K562 (cell line): Measurements from ENCODE around the gene MCF2.

ENCODE experiments used
- GMEB1 ChIP-seq: fragments of 250-450 bp; sonication (Bioruptor Pico); IDR thresholded peaks from 2 replicates; pipeline ENCODE4 v1.4.0; 2020; ENCODE audit warnings: mild to moderate bottlenecking
- RAD51 ChIP-seq: fragments of 450-650 bp; IDR thresholded peaks from 2 replicates; pipeline ENCODE4 v1.7.1; 2016; ENCODE audit warnings: low read depth, mild to moderate bottlenecking, borderline replicate concordance
- TAF1 ChIP-seq: IDR thresholded peaks from 2 replicates; pipeline ENCODE4 v1.6.1; 2011; ENCODE audit warnings: mild to moderate bottlenecking, low read length, moderate library complexity; ENCODE audit not compliant: insufficient read depth, control insufficient read depth, severe bottlenecking; ENCODE audit errors: extremely low read depth

- TF ChIP-seq GMEB1 (CRISPR knock-in tag) (no peak), TAF1 (no peak), RAD51 (no peak)
These were observed 12.2 kb upstream of the MCF2 start for GRCh38 chrX:139720136-139720535.
